ENCODE results near the gene BOC. TPM values are rescaled to one million over a fixed set of nuclear protein-coding genes. Genes with fewer than 3 reads are reported as not detected.

BOC gene
- total and polyA plus RNA-seq, 8 donors: 6.0 to 34.8 (median 27.4) TPM

GRCh38 chr3:113297841-113298240 lies 86.5 kb downstream of the BOC start:
- H3K27ac ChIP-seq: no peak overlapping the region
- no peaks in the 10 kb centered on the region for H3K4me1 ChIP-seq
- intact Hi-C loops (cut with DNase I): no loop called here
- no peak for TF ChIP-seq CTCF (IDR thresholded peaks at IDR 0.05)
- H3K4me3 ChIP-seq: no peak overlapping the region
- ATAC-seq (no peak), DNase-seq (no peak)
- no peaks in the 10 kb centered on the region for H3K27me3 ChIP-seq
- no peaks in the 10 kb centered on the region for H3K9me3 ChIP-seq
- H3K36me3 ChIP-seq: peaks cover 0 to 6% of the 10 kb centered on the region in 2 donors

- no peaks in the 10 kb centered on the region for H3K9me3 ChIP-seq
- intact Hi-C loops (cut with DNase I): no loop called here
- DNase-seq (no peak), ATAC-seq (no peak)
- TF ChIP-seq CTCF (IDR thresholded peaks at IDR 0.05): no peak
- H3K36me3 ChIP-seq: peaks cover 0 to 11% of the 10 kb centered on the region in 2 donors
- no peaks in the 10 kb centered on the region for H3K27me3 ChIP-seq
- no peaks in the 10 kb centered on the region for H3K4me1 ChIP-seq
- no peak overlapping the region for H3K27ac ChIP-seq
- H3K4me3 ChIP-seq: no peak overlapping the region
Observed at GRCh38 chr3:113300596-113300995, 89.2 kb downstream of the BOC start.

- ATAC-seq: no peak
- DNase-seq: no peak
- no peaks in the 10 kb centered on the region for H3K4me1 ChIP-seq
- peaks cover 0 to 24% of the 10 kb centered on the region in 2 donors for H3K36me3 ChIP-seq
- H3K27ac ChIP-seq: no peak overlapping the region
- intact Hi-C loops (cut with DNase I): no loop called here
- H3K4me3 ChIP-seq: no peak overlapping the region
- H3K27me3 ChIP-seq: no peaks in the 10 kb centered on the region
- TF ChIP-seq CTCF (IDR thresholded peaks at IDR 0.05): no peak
- H3K9me3 ChIP-seq: no peaks in the 10 kb centered on the region
Observed at GRCh38 chr3:113304102-113304501, 92.7 kb downstream of the BOC start.

- Histone ChIP-seq H3K4me1 (no peaks in the 10 kb centered on the region), H3K9me3 (no peaks in the 10 kb centered on the region), H3K36me3 (peaks cover 0 to 24% of the 10 kb centered on the region in 2 donors), H3K4me3 (no peak overlapping the region), H3K27ac (no peak overlapping the region), H3K27me3 (no peaks in the 10 kb centered on the region)
- intact Hi-C loops (cut with DNase I): no loop called here
- DNase-seq: no peak
- ATAC-seq: no peak
- TF ChIP-seq CTCF (IDR thresholded peaks at IDR 0.05): no peak
Observed at GRCh38 chr3:113304856-113305540, 93.6 kb downstream of the BOC start.

- no peak overlapping the region for H3K27ac ChIP-seq
- no peaks in the 10 kb centered on the region for H3K4me1 ChIP-seq
- no peak for TF ChIP-seq CTCF (IDR thresholded peaks at IDR 0.05)
- intact Hi-C loops (cut with DNase I): no loop called here
- H3K4me3 ChIP-seq: no peak overlapping the region
- DNase-seq: no peak
- ATAC-seq: no peak
- H3K9me3 ChIP-seq: peaks cover 0 to 19% of the 10 kb centered on the region in 2 donors
- peaks cover 0 to 36% of the 10 kb centered on the region in 2 donors for H3K36me3 ChIP-seq
- H3K27me3 ChIP-seq: no peaks in the 10 kb centered on the region
Observed at GRCh38 chr3:113310960-113311359, 99.6 kb downstream of the BOC start.

Data from left lung (tissue), 10 donors.